HEK293T (cell line): ENCODE data around the gene FOXG1.

Experiments used
- ARNT ChIP-seq: fragments of 450-650 bp; IDR thresholded peaks from 2 replicates; pipeline ENCODE4 v1.6.1; 2017; ENCODE audit warnings: mild to moderate bottlenecking
- CTBP1 ChIP-seq: fragments of 450-650 bp; IDR thresholded peaks from 2 replicates; pipeline ENCODE4 v1.6.1; 2016; ENCODE audit warnings: borderline replicate concordance
- FOXM1 ChIP-seq: fragments of 450-650 bp; IDR thresholded peaks from 2 replicates; pipeline ENCODE4 v1.6.1; 2017; ENCODE audit warnings: mild to moderate bottlenecking, borderline replicate concordance
- L3MBTL2 ChIP-seq: fragments of 450-650 bp; conservative IDR thresholded peaks from 2 replicates; pipeline ENCODE4 v1.6.1; 2016; ENCODE audit warnings: mild to moderate bottlenecking
- PKNOX1 ChIP-seq: fragments of 450-650 bp; IDR thresholded peaks from 2 replicates; pipeline ENCODE4 v1.6.1; 2016
- SP1 ChIP-seq: fragments of 450-650 bp; IDR thresholded peaks from 2 replicates; pipeline ENCODE4 v1.6.1; 2017
- SUZ12 ChIP-seq: fragments of 450-650 bp; IDR thresholded peaks from 2 replicates; pipeline ENCODE4 v1.6.1; 2016; ENCODE audit warnings: mild to moderate bottlenecking

GRCh38 chr14:28780843-28781820, 14.5 kb downstream of the FOXG1 start:
- TF ChIP-seq SUZ12 (no peak), CTBP1 (no peak), SP1 (no peak), ARNT (no peak), PKNOX1 (no peak), FOXM1 (no peak), L3MBTL2 (no peak)
